Common myeloid progenitor, CD34-positive (primary cell): ENCODE measurements around the gene STK32B.

Experiments used
- CTCF ChIA-PET: fragments of 350-600 bp; sonication (Branson Sonifier 250); formaldehyde crosslinking; loops from one replicate; lab custom pipeline; 2021; ENCODE audit warnings: antibody characterized with exemption; lab: Charles Lee
- POLR2A ChIA-PET: fragments of 350-600 bp; sonication (Branson Sonifier 250); formaldehyde crosslinking; loops from one replicate; lab custom pipeline; 2021; ENCODE audit warnings: antibody characterized with exemption; lab: Charles Lee
- DNase-seq, 3 donors: peaks; one replicate each; pipeline versions ENCODE4 v3.0.0 to v3.0.0-alpha.2; 2013
- H3K27ac ChIP-seq, 2 experiments: 1 replicate in 1 of 2; 2 replicates in 1 of 2; pipeline ENCODE4 v1.7.0; 2013; ENCODE audit warnings: inconsistent platforms in 2 of 2, low read length in 2 of 2, mild to moderate bottlenecking in 2 of 2, low read depth in 1 of 2, moderate library complexity in 1 of 2; ENCODE audit not compliant: severe bottlenecking in 2 of 2, insufficient read depth in 1 of 2, poor library complexity in 1 of 2
- H3K27me3 ChIP-seq, 5 experiments: replicated peaks in 2 of 5; 1 replicate in 3 of 5; 2 replicates in 2 of 5; pipeline versions ENCODE4 v1.6.1 to v1.7.0; 2013; ENCODE audit warnings: low read length in 4 of 5, mild to moderate bottlenecking in 2 of 5, moderate library complexity in 2 of 5, inconsistent platforms in 1 of 5; ENCODE audit not compliant: insufficient read depth in 5 of 5, control insufficient read depth in 4 of 5
- H3K36me3 ChIP-seq, 4 experiments: 1 replicate in 2 of 4; 2 replicates in 2 of 4; pipeline versions ENCODE4 v1.6.1 to v1.7.0; 2013; ENCODE audit warnings: low read length in 3 of 4, control low read depth in 1 of 4, mild to moderate bottlenecking in 1 of 4; ENCODE audit not compliant: control insufficient read depth in 4 of 4, insufficient read depth in 4 of 4
- H3K4me1 ChIP-seq, 4 experiments: 1 replicate in 3 of 4; 2 replicates in 1 of 4; pipeline versions ENCODE4 v1.6.1 to v1.7.1; 2013; ENCODE audit warnings: low read length in 3 of 4, mild to moderate bottlenecking in 3 of 4, control low read depth in 1 of 4, inconsistent platforms in 1 of 4, moderate library complexity in 1 of 4; ENCODE audit not compliant: control insufficient read depth in 4 of 4, insufficient read depth in 4 of 4; ENCODE audit errors: control extremely low read depth in 1 of 4
- H3K4me3 ChIP-seq, 7 experiments: 1 replicate in 4 of 7; 2 replicates in 3 of 7; pipeline versions ENCODE4 v1.5.1 to v1.7.0; 2013; ENCODE audit warnings: mild to moderate bottlenecking in 7 of 7, low read length in 6 of 7, moderate library complexity in 6 of 7, inconsistent platforms in 2 of 7, low read depth in 2 of 7, control low read depth in 1 of 7; ENCODE audit not compliant: insufficient read depth in 4 of 7, control insufficient read depth in 1 of 7; ENCODE audit errors: extremely low read depth in 1 of 7
- H3K9me3 ChIP-seq, 5 experiments: 1 replicate in 4 of 5; 2 replicates in 1 of 5; pipeline versions ENCODE4 v1.6.1 to v1.7.1; 2013; ENCODE audit warnings: low read length in 4 of 5, mild to moderate bottlenecking in 2 of 5, inconsistent platforms in 1 of 5, low read depth in 1 of 5, moderate library complexity in 1 of 5; ENCODE audit not compliant: control insufficient read depth in 4 of 5, insufficient read depth in 2 of 5; ENCODE audit errors: control extremely low read depth in 1 of 5
- WGBS: methylation state at CpG from one replicate; pipeline ENCODE4 v1.1.5; 2013; ENCODE audit not compliant: insufficient coverage; 5-methylcytosine and 5-hydroxymethylcytosine counted together

Gene STK32B

GRCh38 chr4:5203993-5204310, 152.7 kb downstream of the STK32B start:
- Histone ChIP-seq H3K27me3 (no peaks in the 10 kb centered on the region), H3K27ac (no peak overlapping the region), H3K4me1 (peaks cover 0 to 3% (median 0%) of the 10 kb centered on the region in 4 experiments), H3K4me3 (no peak overlapping the region), H3K9me3 (peaks cover 0 to 2% (median 2%) of the 10 kb centered on the region in 5 experiments), H3K36me3 (no peaks in the 10 kb centered on the region)
- WGBS: 100% methylated on average over 3 of the region's 3 CpGs
- POLR2A ChIA-PET: no interaction called here
- no peak for DNase-seq
- CTCF ChIA-PET: no interaction called here

GRCh38 chr4:5204781-5205180, 153.5 kb downstream of the STK32B start:
- Histone ChIP-seq H3K4me3 (no peak overlapping the region), H3K27me3 (no peaks in the 10 kb centered on the region), H3K4me1 (peaks cover 0 to 3% (median 0%) of the 10 kb centered on the region in 4 experiments), H3K36me3 (no peaks in the 10 kb centered on the region), H3K9me3 (peaks cover 0 to 2% (median 2%) of the 10 kb centered on the region in 5 experiments), H3K27ac (no peak overlapping the region)
- DNase-seq: no peak
- ChIA-PET POLR2A (no interaction called here), CTCF (no interaction called here)
- WGBS: 100% methylated on average over 1 of the region's 2 CpGs

- no peak overlapping the region for H3K4me3 ChIP-seq
- no peaks in the 10 kb centered on the region for H3K27me3 ChIP-seq
- POLR2A ChIA-PET: no interaction called here
- H3K9me3 ChIP-seq: peaks cover 0 to 2% (median 2%) of the 10 kb centered on the region in 5 experiments
- no peak overlapping the region for H3K27ac ChIP-seq
- no peaks in the 10 kb centered on the region for H3K36me3 ChIP-seq
- DNase-seq: no peak
- H3K4me1 ChIP-seq: peaks cover 0 to 3% (median 0%) of the 10 kb centered on the region in 4 experiments
- WGBS: 98% methylated on average over 9 of the region's 9 CpGs
- CTCF ChIA-PET: no interaction called here
Measured at GRCh38 chr4:5206016-5206790, 154.9 kb downstream of the STK32B start.

GRCh38 chr4:5209862-5210261, 158.6 kb downstream of the STK32B start:
- POLR2A ChIA-PET: no interaction called here
- H3K27ac ChIP-seq: no peak overlapping the region
- no peaks in the 10 kb centered on the region for H3K4me1 ChIP-seq
- H3K4me3 ChIP-seq: no peak overlapping the region
- H3K27me3 ChIP-seq: no peaks in the 10 kb centered on the region
- H3K9me3 ChIP-seq: peaks cover 0 to 2% (median 0%) of the 10 kb centered on the region in 5 experiments
- WGBS: 100% methylated on average over 1 of the region's 1 CpG
- CTCF ChIA-PET: no interaction called here
- DNase-seq: no peak
- H3K36me3 ChIP-seq: no peaks in the 10 kb centered on the region

GRCh38 chr4:5211282-5211839, 160.1 kb downstream of the STK32B start:
- no peaks in the 10 kb centered on the region for H3K36me3 ChIP-seq
- peaks cover 0 to 2% (median 0%) of the 10 kb centered on the region in 5 experiments for H3K9me3 ChIP-seq
- H3K27me3 ChIP-seq: no peaks in the 10 kb centered on the region
- ChIA-PET POLR2A (interaction anchor here (0.6 kb wide), 1 partner anchor 285 kb away, joined by 4 read pairs; no protein-coding TSS in a partner anchor), CTCF (interaction anchor here (1.2 kb wide), 1 partner anchor 10 kb away, joined by 3 read pairs; no protein-coding TSS in a partner anchor)
- no peaks in the 10 kb centered on the region for H3K4me1 ChIP-seq
- no peak overlapping the region for H3K4me3 ChIP-seq
- no peak for DNase-seq
- H3K27ac ChIP-seq: no peak overlapping the region
- 100% methylated on average over 1 of the region's 3 CpGs for WGBS

GRCh38 chr4:5212255-5213013, 161.2 kb downstream of the STK32B start:
- no peaks in the 10 kb centered on the region for H3K4me1 ChIP-seq
- CTCF ChIA-PET: interaction anchor here (1.2 kb wide), 1 partner anchor 11 kb away, joined by 3 read pairs; no protein-coding TSS in a partner anchor
- 96% methylated on average over 12 of the region's 14 CpGs for WGBS
- H3K4me3 ChIP-seq: no peak overlapping the region
- H3K36me3 ChIP-seq: no peaks in the 10 kb centered on the region
- no peaks in the 10 kb centered on the region for H3K27me3 ChIP-seq
- H3K27ac ChIP-seq: no peak overlapping the region
- no peak for DNase-seq
- H3K9me3 ChIP-seq: peaks cover 0 to 2% (median 0%) of the 10 kb centered on the region in 5 experiments
- POLR2A ChIA-PET: no interaction called here
